IMR-90 (cell line): ENCODE measurements around the gene MMP27. TPM values are rescaled to one million over a fixed set of nuclear protein-coding genes. Genes with fewer than 3 reads are reported as not detected.

ENCODE experiments used
- ATAC-seq: fragments of 200-7000 bp; cut with Tn5 transposase; 2 replicates; pipeline ENCODE4 v1.9.1; 2020; ENCODE audit warnings: low read depth, mild to moderate bottlenecking, moderate library complexity
- BruUV-seq: library from RNA; stranded (reverse); fragments of 400-500 nt; replicated peaks from 2 replicates; lab custom pipeline; 2021; lab: Mats Ljungman, UMichigan
- CTCF ChIA-PET: fragments of 300-600 bp; formaldehyde crosslinking; extraction: SDS; loops from one replicate; lab custom pipeline; 2021; ENCODE audit warnings: antibody characterized with exemption; lab: Yijun Ruan, JAX
- POLR2A ChIA-PET: fragments of 300-600 bp; sonication (Branson Sonifier 250); formaldehyde crosslinking; loops from one replicate; lab custom pipeline; 2022; ENCODE audit warnings: antibody characterized with exemption; ENCODE audit not compliant: unreplicated experiment; lab: Charles Lee
- DNase-seq: peaks from one replicate; pipeline ENCODE4 v3.0.0; 2013
- H2AFZ ChIP-seq: replicated peaks from 2 replicates; pipeline ENCODE3; 2013; ENCODE audit warnings: low read length, mild to moderate bottlenecking; ENCODE audit not compliant: poor library complexity
- H2AK5ac ChIP-seq: 2 replicates; pipeline ENCODE4 v1.6.1; 2013; ENCODE audit warnings: low read depth, low read length, inconsistent platforms
- H2AK9ac ChIP-seq: replicated peaks from 2 replicates; pipeline ENCODE3; 2013; ENCODE audit warnings: mild to moderate bottlenecking, low read depth, low read length, moderate library complexity; ENCODE audit not compliant: poor library complexity
- H2BK120ac ChIP-seq: 2 replicates; pipeline ENCODE4 v1.6.1; 2013; ENCODE audit warnings: low read depth, low read length, inconsistent platforms
- H2BK15ac ChIP-seq: 3 replicates; pipeline ENCODE4 v1.6.1; 2013; ENCODE audit warnings: low read depth, low read length, inconsistent platforms
- H2BK20ac ChIP-seq: 2 replicates; pipeline ENCODE4 v1.6.1; 2013; ENCODE audit warnings: low read depth, mild to moderate bottlenecking, inconsistent platforms, low read length, moderate library complexity
- H2BK5ac ChIP-seq: 2 replicates; pipeline ENCODE4 v1.6.1; 2013; ENCODE audit warnings: mild to moderate bottlenecking, low read depth, low read length, inconsistent platforms; ENCODE audit not compliant: poor library complexity, severe bottlenecking
- H3K14ac ChIP-seq: replicated peaks from 2 replicates; pipeline ENCODE4 v1.6.1; 2013; ENCODE audit warnings: low read depth, low read length, inconsistent platforms
- H3K18ac ChIP-seq: 2 replicates; pipeline ENCODE4 v1.6.1; 2013; ENCODE audit warnings: low read depth, low read length, control low read depth
- H3K23ac ChIP-seq: 2 replicates; pipeline ENCODE4 v1.6.1; 2013; ENCODE audit warnings: low read depth, low read length, inconsistent platforms
- H3K27ac ChIP-seq: 2 replicates; pipeline ENCODE4 v1.5.1; 2013; ENCODE audit warnings: mild to moderate bottlenecking, control low read depth, low read length; ENCODE audit not compliant: insufficient read depth
- H3K27me3 ChIP-seq: 2 replicates; pipeline ENCODE4 v1.6.1; 2013; ENCODE audit warnings: low read length; ENCODE audit not compliant: control insufficient read depth, insufficient read depth
- H3K36me3 ChIP-seq: 2 replicates; pipeline ENCODE4 v1.6.1; 2013; ENCODE audit warnings: low read length, mixed read lengths; ENCODE audit not compliant: control insufficient read depth, insufficient read depth
- H3K4ac ChIP-seq: 2 replicates; pipeline ENCODE4 v1.6.1; 2013; ENCODE audit warnings: low read depth, low read length, inconsistent platforms
- H3K4me1 ChIP-seq: 2 replicates; pipeline ENCODE4 v1.6.1; 2013; ENCODE audit warnings: low read length, mixed read lengths; ENCODE audit not compliant: control insufficient read depth, insufficient read depth
- H3K4me2 ChIP-seq: 2 replicates; pipeline ENCODE4 v1.6.1; 2013; ENCODE audit warnings: low read depth, mild to moderate bottlenecking, control low read depth, low read length, moderate library complexity
- H3K4me3 ChIP-seq: 2 replicates; pipeline ENCODE4 v1.5.1; 2013; ENCODE audit warnings: low read depth, mild to moderate bottlenecking, control low read depth, low read length, moderate library complexity; ENCODE audit not compliant: insufficient read depth
- H3K56ac ChIP-seq: 2 replicates; pipeline ENCODE4 v1.6.1; 2013; ENCODE audit warnings: low read length, inconsistent platforms; ENCODE audit not compliant: insufficient read depth; ENCODE audit errors: extremely low read depth
- H3K79me1 ChIP-seq, 2 experiments: 2 replicates each; pipeline ENCODE4 v1.6.1; 2013; ENCODE audit warnings: low read length in 2 of 2, inconsistent platforms in 1 of 2, low read depth in 1 of 2
- H3K9ac ChIP-seq: 2 replicates; pipeline ENCODE4 v1.6.1; 2013; ENCODE audit warnings: low read depth, low read length, control low read depth
- H3K9me1 ChIP-seq: 2 replicates; pipeline ENCODE4 v1.6.1; 2013; ENCODE audit warnings: low read length, inconsistent platforms; ENCODE audit not compliant: insufficient read depth
- H3K9me3 ChIP-seq: 2 replicates; pipeline ENCODE4 v1.6.1; 2013; ENCODE audit warnings: low read length; ENCODE audit not compliant: control insufficient read depth, insufficient read depth
- H4K20me1 ChIP-seq: 2 replicates; pipeline ENCODE4 v1.6.1; 2013; ENCODE audit warnings: low read length, inconsistent platforms; ENCODE audit not compliant: insufficient read depth
- H4K5ac ChIP-seq: 2 replicates; pipeline ENCODE4 v1.6.1; 2013; ENCODE audit warnings: mild to moderate bottlenecking, low read depth, low read length, control low read depth
- H4K8ac ChIP-seq, 2 experiments: 2 replicates each; pipeline ENCODE4 v1.6.1; 2013; ENCODE audit warnings: low read depth in 2 of 2, low read length in 2 of 2, control low read depth in 1 of 2, inconsistent platforms in 1 of 2
- H4K91ac ChIP-seq: 2 replicates; pipeline ENCODE4 v1.6.1; 2013; ENCODE audit warnings: low read depth, low read length, inconsistent platforms; ENCODE audit not compliant: insufficient read depth
- FOS ChIP-seq: fragments of 150-350 bp; IDR thresholded peaks from 2 replicates; pipeline ENCODE4 v1.6.1; 2016; ENCODE audit warnings: low read depth, low read length
- NFE2L2 ChIP-seq: fragments of 150-350 bp; IDR thresholded peaks from 2 replicates; pipeline ENCODE4 v1.6.1; 2016; ENCODE audit warnings: low read depth, mild to moderate bottlenecking, low read length
- dilution Hi-C: fragments of 300-500 bp; cut with HindIII; formaldehyde crosslinking; loops from one replicate; pipeline ENCODE4 v1.14.3; 2018; ENCODE audit warnings: low sequenced_read_pairs; ENCODE audit not compliant: unreplicated experiment
- in situ Hi-C: fragments of 300-500 bp; cut with MboI; formaldehyde crosslinking; loops from 3 replicates; pipeline ENCODE4 v1.14.3; 2019; ENCODE audit warnings: low sequenced_read_pairs, inconsistent platforms, mixed read lengths
- intact Hi-C: fragments of 100-400 bp; cut with micrococcal nuclease; formaldehyde crosslinking; loops from 2 replicates; pipeline ENCODE4 v1.10.0; 2022
- polyA plus RNA-seq, 3 experiments: library from polyadenylated mRNA; depleted of rRNA; stranded (reverse); fragments of >200 nt; gene quantifications; 2 replicates each; pipeline ENCODE4 v1.2.3, GENCODE V29; 2012; ENCODE audit warnings: low replicate concordance in 1 of 3
- total RNA-seq: library from RNA; depleted of rRNA; stranded (reverse); fragments of >200 nt; gene quantifications from 2 replicates; pipeline ENCODE4 v1.2.3, GENCODE V29; 2012
- TF ChIP-seq, protein P1 (sequence below): fragments of 150-350 bp; IDR thresholded peaks from 2 replicates; pipeline ENCODE4 v1.6.1; 2017; ENCODE audit warnings: mild to moderate bottlenecking, antibody characterized with exemption, low read length, low read depth

The MMP27 gene
- total and polyA plus RNA-seq, 2 of the 4 experiments (the other 2 are of a cell fraction): not detected

DNA sequence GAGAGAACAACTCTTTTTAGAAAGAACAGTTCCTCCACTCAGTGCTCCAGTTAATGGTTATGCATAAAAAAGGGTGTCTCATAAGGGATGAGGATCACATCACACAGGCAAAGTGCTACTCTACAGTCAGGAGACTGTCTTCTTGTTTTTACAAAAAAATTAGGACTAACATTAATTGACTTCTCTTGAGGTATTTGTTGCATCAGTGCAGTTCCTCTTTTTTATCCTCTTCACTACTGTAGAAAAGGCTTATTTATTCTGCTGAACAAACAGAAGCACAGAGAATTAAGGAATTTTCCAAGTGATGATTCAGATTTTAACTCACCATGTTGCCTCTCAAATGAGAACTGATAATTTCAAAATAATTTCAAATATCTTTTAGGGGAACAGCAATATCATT lies 17.3 kb upstream of the MMP27 start:
- POLR2A ChIA-PET: no interaction called here
- Histone ChIP-seq H4K91ac (no peak overlapping the region), H3K9me3 (no peaks in the 10 kb centered on the region), H2AK5ac (no peak overlapping the region), H3K4ac (no peak overlapping the region), H2AFZ (no peak overlapping the region), H3K4me3 (no peak overlapping the region), H3K36me3 (no peaks in the 10 kb centered on the region), H3K4me1 (peaks cover 5% of the 10 kb centered on the region), H3K27ac (no peak overlapping the region), H3K27me3 (peaks cover 4% of the 10 kb centered on the region), H2BK20ac (no peak overlapping the region), H3K9me1 (no peaks in the 10 kb centered on the region; the same call in 1 of the 2 replicates), H4K20me1 (no peaks in the 10 kb centered on the region), H3K56ac (no peak overlapping the region), H2BK120ac (no peak overlapping the region), H3K9ac (no peak overlapping the region), H2BK5ac (no peak overlapping the region), H2AK9ac (no peak overlapping the region), H4K5ac (no peak overlapping the region), H4K8ac (no peak overlapping the region), H3K23ac (no peak overlapping the region), H3K79me1 (no peaks in the 10 kb centered on the region), H3K4me2 (no peak overlapping the region), H3K18ac (no peak overlapping the region), H2BK15ac (no peak overlapping the region), H3K14ac (no peak overlapping the region)
- ATAC-seq (no peak; the same call in 1 of the 2 replicates), DNase-seq (no peak)
- dilution Hi-C loops (no loop called here), intact Hi-C loops (no loop called here), in situ Hi-C loops (no loop called here)
- CTCF ChIA-PET: no interaction called here
- TF ChIP-seq, protein P1, sequence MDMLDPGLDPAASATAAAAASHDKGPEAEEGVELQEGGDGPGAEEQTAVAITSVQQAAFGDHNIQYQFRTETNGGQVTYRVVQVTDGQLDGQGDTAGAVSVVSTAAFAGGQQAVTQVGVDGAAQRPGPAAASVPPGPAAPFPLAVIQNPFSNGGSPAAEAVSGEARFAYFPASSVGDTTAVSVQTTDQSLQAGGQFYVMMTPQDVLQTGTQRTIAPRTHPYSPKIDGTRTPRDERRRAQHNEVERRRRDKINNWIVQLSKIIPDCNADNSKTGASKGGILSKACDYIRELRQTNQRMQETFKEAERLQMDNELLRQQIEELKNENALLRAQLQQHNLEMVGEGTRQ: no peak
- TF ChIP-seq FOS (no peak), NFE2L2 (no peak)
- no TSS peak for BruUV-seq
